T-helper 1 cell (primary cell): ENCODE measurements around the gene ZNF2.

Source experiments
- DNase-seq, 5 donors: peaks; one replicate each; pipeline ENCODE4 v3.0.0-alpha.2; 2012 to 2020

The ZNF2 gene

GRCh38 chr2:95207111-95207961 lies 41.7 kb downstream of the ZNF2 start, which contains the start of gene ZNF892:
Gene ZNF892, plus strand, starts transcription at chr2:95207521. Its CDS starts 295 bp downstream, at chr2:95207816.
- peak; percentile 50 to 83 (median 66) for DNase-seq

GRCh38 chr2:95208106-95208505 lies 42.5 kb downstream of the ZNF2 start:
- DNase-seq: no peak

GRCh38 chr2:95215018-95215612 lies 49.5 kb downstream of the ZNF2 start:
- no peak for DNase-seq

- DNase-seq: no peak
Measured at GRCh38 chr2:95220449-95220848, 54.8 kb downstream of the ZNF2 start.

- DNase-seq: no peak
Measured at GRCh38 chr2:95225658-95226057, 60.0 kb downstream of the ZNF2 start.

- DNase-seq: no peak
Measured at GRCh38 chr2:95231723-95232122, 66.1 kb downstream of the ZNF2 start.

GRCh38 chr2:95232232-95232631 lies 66.6 kb downstream of the ZNF2 start:
- DNase-seq: no peak
